ENCODE results near the gene FAM3A. TPM values are rescaled to one million over a fixed set of nuclear protein-coding genes. Genes with fewer than 3 reads are reported as not detected.

FAM3A gene
- total and polyA plus RNA-seq, 9 of the 15 experiments (the other 6 are each of a cell fraction or from before 2014, with no cell fraction given): 0.75 to 70.6 (median 27.0) TPM

GRCh38 chrX:154515966-154516655 lies at the start of gene FAM3A (continued):
- TF ChIP-seq ZNF592 (IDR thresholded peaks at IDR 0.05) (0 out of 2 replicates have a peak, but pooled peaks have one; percentile 26), MAFG (tag; conservative IDR thresholded peaks at IDR 0.05) (no peak), PML (IDR thresholded peaks at IDR 0.05; ENCODE audit: low read length) (peak; percentile 55; the same call in 1 of the 2 replicates), POLR2B (IDR thresholded peaks at IDR 0.05; ENCODE audit: low read depth, partially characterized antibody) (peak; percentile 61), MNT (conservative IDR thresholded peaks at IDR 0.05) (peak in 1 of 2 experiments; percentile 19; a peak in 1 of 4 replicates), FOSL1 (tag; conservative IDR thresholded peaks at IDR 0.05) (no peak), ZNF224 (CRISPR knock-in tag; IDR thresholded peaks at IDR 0.05) (no peak), POLR2AphosphoS5 (IDR thresholded peaks at IDR 0.05; ENCODE audit: control insufficient read depth, insufficient read depth, low read depth, low read length) (peak; percentile 24), IFI16 (CRISPR knock-in tag; IDR thresholded peaks at IDR 0.05) (no peak), ZBTB11 (CRISPR knock-in tag; IDR thresholded peaks at IDR 0.05) (peak in 1 of 3 experiments; percentile 73; a peak in 1 of 6 replicates), MEIS2 (IDR thresholded peaks at IDR 0.05; ENCODE audit: partially characterized antibody) (peak; percentile 31), GABPA (tag; conservative IDR thresholded peaks at IDR 0.05; ENCODE audit: low read depth) (peak; percentile 86), ZNF232 (CRISPR knock-in tag; IDR thresholded peaks at IDR 0.05) (no peak)
